ENCODE data around the gene KDM6A.

DNA sequence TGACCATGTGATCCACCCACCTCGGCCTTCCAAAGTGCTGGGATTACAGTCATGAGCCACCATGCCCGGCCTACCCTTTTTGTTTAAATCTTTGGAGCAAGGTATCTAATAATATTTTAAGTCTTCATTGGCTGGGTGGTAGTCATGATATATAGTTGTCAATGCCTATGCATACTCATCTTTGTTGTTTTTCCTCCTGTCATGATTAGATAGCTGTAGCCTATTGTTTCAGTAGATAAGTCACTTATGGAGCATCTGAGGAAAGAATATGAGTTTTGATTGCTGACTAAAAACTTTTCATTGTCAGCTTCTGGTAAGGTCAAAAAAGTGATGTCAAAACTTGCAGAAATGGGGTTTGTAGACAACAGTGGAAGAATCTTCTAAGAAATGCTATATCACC lies 119.8 kb downstream of the KDM6A start:
- TF ChIP-seq EZH2 (IDR thresholded peaks at IDR 0.05; ENCODE audit: low read length): no peak
- TF ChIP-seq, protein P1, sequence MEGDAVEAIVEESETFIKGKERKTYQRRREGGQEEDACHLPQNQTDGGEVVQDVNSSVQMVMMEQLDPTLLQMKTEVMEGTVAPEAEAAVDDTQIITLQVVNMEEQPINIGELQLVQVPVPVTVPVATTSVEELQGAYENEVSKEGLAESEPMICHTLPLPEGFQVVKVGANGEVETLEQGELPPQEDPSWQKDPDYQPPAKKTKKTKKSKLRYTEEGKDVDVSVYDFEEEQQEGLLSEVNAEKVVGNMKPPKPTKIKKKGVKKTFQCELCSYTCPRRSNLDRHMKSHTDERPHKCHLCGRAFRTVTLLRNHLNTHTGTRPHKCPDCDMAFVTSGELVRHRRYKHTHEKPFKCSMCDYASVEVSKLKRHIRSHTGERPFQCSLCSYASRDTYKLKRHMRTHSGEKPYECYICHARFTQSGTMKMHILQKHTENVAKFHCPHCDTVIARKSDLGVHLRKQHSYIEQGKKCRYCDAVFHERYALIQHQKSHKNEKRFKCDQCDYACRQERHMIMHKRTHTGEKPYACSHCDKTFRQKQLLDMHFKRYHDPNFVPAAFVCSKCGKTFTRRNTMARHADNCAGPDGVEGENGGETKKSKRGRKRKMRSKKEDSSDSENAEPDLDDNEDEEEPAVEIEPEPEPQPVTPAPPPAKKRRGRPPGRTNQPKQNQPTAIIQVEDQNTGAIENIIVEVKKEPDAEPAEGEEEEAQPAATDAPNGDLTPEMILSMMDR (optimal IDR thresholded peaks at IDR 0.05 in 1 of 3, IDR thresholded peaks at IDR 0.05 in 1 of 3, conservative IDR thresholded peaks at IDR 0.05 in 1 of 3; ENCODE audit: extremely low read depth in 1 of 3, insufficient read depth in 2 of 3, low read length in 3 of 3): no peak
